ENCODE measurements around the gene NR3C2.

NR3C2 gene

DNA sequence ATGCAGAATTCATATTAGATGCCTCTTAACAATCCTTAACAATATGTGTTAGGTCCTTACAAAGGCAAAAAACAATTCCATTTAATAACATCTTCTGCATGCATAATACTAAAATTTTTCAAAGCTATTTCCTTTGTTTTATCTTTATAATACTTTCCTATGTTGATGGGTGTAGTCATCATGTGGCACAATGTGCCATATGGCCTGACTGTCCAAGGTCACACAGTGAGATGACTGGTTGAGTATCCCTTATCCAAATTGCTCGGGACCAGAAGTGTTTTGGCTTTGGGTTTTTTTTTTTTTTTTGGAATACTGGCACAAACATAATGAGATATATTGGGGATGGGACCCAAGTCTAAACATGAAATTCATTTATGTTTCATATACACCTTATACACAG lies 77.7 kb downstream of the NR3C2 start:
- no peaks in the 10 kb centered on the region for H3K79me2 ChIP-seq (ENCODE audit: insufficient read depth, low read depth)
- no peak for TF ChIP-seq CTCF (conservative IDR thresholded peaks at IDR 0.05; ENCODE audit: low read depth, low read length)
- H2AFZ ChIP-seq (ENCODE audit: low read depth), result no peak overlapping the region
- H3K4me1 ChIP-seq (ENCODE audit: low read depth, poor library complexity, severe bottlenecking), result no peaks in the 10 kb centered on the region
- no peak overlapping the region for H3K27ac ChIP-seq
- no peaks in the 10 kb centered on the region for H4K20me1 ChIP-seq (ENCODE audit: insufficient read depth)
- H3K9ac ChIP-seq, result no peak overlapping the region
- H3K4me3 ChIP-seq (IDR thresholded peaks at IDR 0.05; ENCODE audit: insufficient read depth, low read depth, low read length), result no peak overlapping the region
- H3K27me3 ChIP-seq (ENCODE audit: insufficient read depth, low read depth), result no peaks in the 10 kb centered on the region
- no peaks in the 10 kb centered on the region for H3K36me3 ChIP-seq (ENCODE audit: insufficient read depth)
- no peak overlapping the region for H3K4me2 ChIP-seq

- no peak overlapping the region for H3K4me3 ChIP-seq (IDR thresholded peaks at IDR 0.05; ENCODE audit: insufficient read depth, low read depth, low read length)
- H3K4me1 ChIP-seq (ENCODE audit: low read depth, poor library complexity, severe bottlenecking), result no peaks in the 10 kb centered on the region
- H3K36me3 ChIP-seq (ENCODE audit: insufficient read depth), result no peaks in the 10 kb centered on the region
- no peaks in the 10 kb centered on the region for H4K20me1 ChIP-seq (ENCODE audit: insufficient read depth)
- H2AFZ ChIP-seq (ENCODE audit: low read depth), result no peak overlapping the region
- no peaks in the 10 kb centered on the region for H3K79me2 ChIP-seq (ENCODE audit: insufficient read depth, low read depth)
- no peak overlapping the region for H3K27ac ChIP-seq
- no peak for TF ChIP-seq CTCF (conservative IDR thresholded peaks at IDR 0.05; ENCODE audit: low read depth, low read length)
- no peak overlapping the region for H3K9ac ChIP-seq
- H3K4me2 ChIP-seq, result no peak overlapping the region
- no peaks in the 10 kb centered on the region for H3K27me3 ChIP-seq (ENCODE audit: insufficient read depth, low read depth)
Observed at GRCh38 chr4:148359769-148360168, 82.4 kb downstream of the NR3C2 start.

- Histone ChIP-seq H3K4me1 (ENCODE audit: low read depth, poor library complexity, severe bottlenecking) (no peaks in the 10 kb centered on the region), H3K4me2 (no peak overlapping the region), H3K4me3 (IDR thresholded peaks at IDR 0.05; ENCODE audit: insufficient read depth, low read depth, low read length) (no peak overlapping the region), H3K36me3 (ENCODE audit: insufficient read depth) (no peaks in the 10 kb centered on the region), H3K9ac (no peak overlapping the region), H2AFZ (ENCODE audit: low read depth) (no peak overlapping the region), H3K27me3 (ENCODE audit: insufficient read depth, low read depth) (no peaks in the 10 kb centered on the region), H3K79me2 (ENCODE audit: insufficient read depth, low read depth) (no peaks in the 10 kb centered on the region), H4K20me1 (ENCODE audit: insufficient read depth) (no peaks in the 10 kb centered on the region), H3K27ac (no peak overlapping the region)
- no peak for TF ChIP-seq CTCF (conservative IDR thresholded peaks at IDR 0.05; ENCODE audit: low read depth, low read length)
Observed at GRCh38 chr4:148355442-148356123, 86.6 kb downstream of the NR3C2 start.

DNA sequence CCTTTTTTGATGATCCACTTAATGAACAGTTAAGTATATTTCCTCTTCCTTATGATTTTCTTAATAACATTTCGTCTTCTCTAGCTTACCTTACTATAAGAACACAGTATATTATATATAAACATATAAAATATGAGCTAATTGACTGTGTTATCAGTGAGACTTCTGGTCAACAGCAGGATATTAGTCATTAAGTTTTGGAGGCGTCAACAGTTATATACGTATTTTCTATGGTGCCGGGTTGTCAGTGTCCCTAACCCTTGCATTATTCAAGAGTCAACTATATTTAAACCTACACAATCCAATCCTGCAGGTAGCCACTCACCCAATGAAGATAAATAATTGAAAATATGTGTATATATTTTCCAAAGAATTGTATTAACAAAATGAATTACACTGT lies 88.0 kb downstream of the NR3C2 start:
- no peak for TF ChIP-seq CTCF (conservative IDR thresholded peaks at IDR 0.05; ENCODE audit: low read depth, low read length)

More for the DNA sequence above, 88.0 kb downstream of the NR3C2 start:
- Histone ChIP-seq H3K79me2 (ENCODE audit: insufficient read depth, low read depth) (no peaks in the 10 kb centered on the region), H3K27me3 (ENCODE audit: insufficient read depth, low read depth) (no peaks in the 10 kb centered on the region), H3K27ac (no peak overlapping the region), H3K4me1 (ENCODE audit: low read depth, poor library complexity, severe bottlenecking) (no peaks in the 10 kb centered on the region), H3K4me2 (no peak overlapping the region), H3K9ac (no peak overlapping the region), H3K4me3 (IDR thresholded peaks at IDR 0.05; ENCODE audit: insufficient read depth, low read depth, low read length) (no peak overlapping the region), H2AFZ (ENCODE audit: low read depth) (no peak overlapping the region), H3K36me3 (ENCODE audit: insufficient read depth) (no peaks in the 10 kb centered on the region), H4K20me1 (ENCODE audit: insufficient read depth) (no peaks in the 10 kb centered on the region)

All from KMS-11 (cell line).